SK-N-SH (cell line): ENCODE measurements around the gene PKP4. TPM values are rescaled to one million over a fixed set of nuclear protein-coding genes. Genes with fewer than 3 reads are reported as not detected.
"Not testable (repeated sequence)": the region's sequence is repeated elsewhere in the genome, so short reads cannot be mapped to it uniquely, and the experiment has no call there.

Experiments used
- CTCF ChIA-PET: fragments of 300-600, 350-600 bp; formaldehyde crosslinking; extraction: SDS; loops from one replicate; lab custom pipeline; 2021; lab: Yijun Ruan, JAX
- POLR2A ChIA-PET: fragments of 350-600 bp; sonication (Branson Sonifier 250); formaldehyde crosslinking; extraction: SDS; loops from one replicate; lab custom pipeline; 2020; ENCODE audit warnings: antibody characterized with exemption, inconsistent platforms; lab: Yijun Ruan, JAX
- DNase-seq: peaks from one replicate; pipeline ENCODE4 v3.0.0; 2012
- H2AFZ ChIP-seq: fragments of 200-600 bp; sonication (generic); 2 replicates; pipeline ENCODE4 v1.8.1; 2016; ENCODE audit warnings: antibody characterized with exemption, mild to moderate bottlenecking, low read depth
- H3F3A ChIP-seq: fragments of 200-600 bp; sonication (generic); replicated peaks from 2 replicates; pipeline ENCODE3; 2016; ENCODE audit warnings: antibody characterized with exemption, mild to moderate bottlenecking; ENCODE audit not compliant: insufficient read depth
- H3K27ac ChIP-seq, 2 experiments: fragments of 200-500 bp in 1 of 2; fragments of 200-600 bp in 1 of 2; sonication (Bioruptor generic) in 1 of 2; sonication (generic), shearing (Covaris generic) in 1 of 2; 2 replicates each; pipeline versions ENCODE4 v1.5.1 to v1.6.1; 2014 to 2016; ENCODE audit warnings: low read depth in 2 of 2, inconsistent platforms in 1 of 2, low read length in 1 of 2, mild to moderate bottlenecking in 1 of 2, mixed read lengths in 1 of 2
- H3K27me3 ChIP-seq: fragments of 200-600 bp; sonication (generic), shearing (Covaris generic); 2 replicates; pipeline ENCODE4 v1.6.1; 2016; ENCODE audit warnings: mixed run types; ENCODE audit not compliant: insufficient read depth
- H3K36me3 ChIP-seq, 2 experiments: fragments of 200-500 bp in 1 of 2; fragments of 200-600 bp in 1 of 2; sonication (Bioruptor generic) in 1 of 2; sonication (generic) in 1 of 2; replicated peaks in 1 of 2; 2 replicates each; pipeline versions ENCODE3 to v1.5.1; 2014 to 2016; ENCODE audit warnings: low read length in 1 of 2, mild to moderate bottlenecking in 1 of 2; ENCODE audit not compliant: insufficient read depth in 2 of 2, control insufficient read depth in 1 of 2
- H3K4me1 ChIP-seq, 2 experiments: fragments of 200-500 bp in 1 of 2; fragments of 200-600 bp in 1 of 2; sonication (Bioruptor generic) in 1 of 2; sonication (generic), shearing (Covaris generic) in 1 of 2; 2 replicates each; pipeline versions ENCODE4 v1.5.1 to v1.6.1; 2014 to 2016; ENCODE audit warnings: low read depth in 1 of 2, low read length in 1 of 2, mixed run types in 1 of 2; ENCODE audit not compliant: insufficient read depth in 2 of 2, control insufficient read depth in 1 of 2
- H3K4me2 ChIP-seq: fragments of 200-600 bp; sonication (generic), shearing (Covaris generic); 2 replicates; pipeline ENCODE4 v1.6.1; 2017; ENCODE audit warnings: mixed run types
- H3K4me3 ChIP-seq, 2 experiments: fragments of 200-500 bp in 1 of 2; fragments of 200-600 bp in 1 of 2; sonication (Bioruptor generic) in 1 of 2; sonication (generic), shearing (Covaris generic) in 1 of 2; 2 replicates each; pipeline versions ENCODE4 v1.5.1 to v1.8.1; 2014 to 2016; ENCODE audit warnings: low read depth in 2 of 2, inconsistent platforms in 1 of 2, low read length in 1 of 2, mild to moderate bottlenecking in 1 of 2, mixed read lengths in 1 of 2, moderate library complexity in 1 of 2
- H3K79me2 ChIP-seq: fragments of 200-600 bp; sonication (generic); 2 replicates; pipeline ENCODE4 v1.8.1; 2017; ENCODE audit warnings: mild to moderate bottlenecking; ENCODE audit not compliant: insufficient read depth
- H3K9ac ChIP-seq: fragments of 200-600 bp; sonication (generic); 2 replicates; pipeline ENCODE4 v1.6.1; 2017; ENCODE audit warnings: mixed run types
- H3K9me2 ChIP-seq: fragments of 200-600 bp; sonication (generic); 2 replicates; pipeline ENCODE4 v1.6.1; 2017; ENCODE audit warnings: mixed run types
- H3K9me3 ChIP-seq: fragments of 200-600 bp; sonication (generic); 2 replicates; pipeline ENCODE4 v1.6.1; 2017; ENCODE audit warnings: mixed run types, mild to moderate bottlenecking, moderate library complexity
- H4K20me1 ChIP-seq: fragments of 200-600 bp; sonication (generic); 2 replicates; pipeline ENCODE4 v1.6.1; 2017; ENCODE audit warnings: mild to moderate bottlenecking, mixed run types; ENCODE audit not compliant: insufficient read depth
- CHD2 ChIP-seq: fragments of 150-350 bp; IDR thresholded peaks from 2 replicates; pipeline ENCODE4 v1.6.1; 2018; ENCODE audit warnings: low read length; ENCODE audit not compliant: partially characterized antibody
- ELF1 ChIP-seq: IDR thresholded peaks from 2 replicates; pipeline ENCODE4 v1.4.0; 2012
- EP300 ChIP-seq, 2 experiments: IDR thresholded peaks; 2 replicates each; pipeline versions ENCODE4 v1.4.0 to v1.6.1; 2012; ENCODE audit warnings: borderline replicate concordance in 1 of 2, low read depth in 1 of 2, low read length in 1 of 2
- EZH2phosphoT487 ChIP-seq: fragments of 200-600 bp; sonication (generic); IDR thresholded peaks from 2 replicates; pipeline ENCODE4 v1.6.1; 2017; ENCODE audit warnings: low read depth, mixed run types, mild to moderate bottlenecking, antibody characterized with exemption, moderate library complexity, borderline replicate concordance
- FOSL2 ChIP-seq: IDR thresholded peaks from 2 replicates; pipeline ENCODE4 v1.4.0; 2012; ENCODE audit warnings: low read depth, mild to moderate bottlenecking, moderate library complexity, borderline replicate concordance
- FOXJ3 ChIP-seq: sonication (generic); formaldehyde crosslinking; IDR thresholded peaks from 2 replicates; pipeline ENCODE4 v1.5.1; 2020; ENCODE audit warnings: mild to moderate bottlenecking, missing genetic modification reagents
- JUND ChIP-seq: IDR thresholded peaks from 2 replicates; pipeline ENCODE4 v1.4.0; 2012
- NRF1 ChIP-seq: IDR thresholded peaks from 2 replicates; pipeline ENCODE4 v1.6.1; 2012; ENCODE audit warnings: low read depth, mild to moderate bottlenecking, low read length
- PBX3 ChIP-seq: IDR thresholded peaks from 2 replicates; pipeline ENCODE4; 2012
- RCOR1 ChIP-seq: fragments of 150-350 bp; IDR thresholded peaks from 2 replicates; pipeline ENCODE4 v1.6.1; 2017; ENCODE audit warnings: antibody characterized with exemption, low read length
- REST ChIP-seq: IDR thresholded peaks from 2 replicates; pipeline ENCODE4 v1.6.1; 2012; ENCODE audit warnings: mild to moderate bottlenecking, low read depth, low read length, moderate library complexity
- RFX5 ChIP-seq: IDR thresholded peaks from 2 replicates; pipeline ENCODE4 v1.6.1; 2012; ENCODE audit warnings: mild to moderate bottlenecking, improper control_type of control experiment, low read length
- TCF12 ChIP-seq: IDR thresholded peaks from 2 replicates; pipeline ENCODE4 v1.4.0; 2012
- USF2 ChIP-seq: fragments of 150-350 bp; IDR thresholded peaks from 2 replicates; pipeline ENCODE4 v1.6.1; 2017; ENCODE audit warnings: antibody characterized with exemption, low read length, low read depth, borderline replicate concordance
- ZBTB33 ChIP-seq: IDR thresholded peaks from 2 replicates; pipeline ENCODE4 v1.4.0; 2012; ENCODE audit warnings: low read depth, borderline replicate concordance
- WGBS: methylation state at CpG from one replicate; pipeline ENCODE4 v1.1.6; 2017; ENCODE audit warnings: low lambda C conversion rate; 5-methylcytosine and 5-hydroxymethylcytosine counted together
- polyA plus RNA-seq, 3 experiments: library from polyadenylated mRNA; depleted of rRNA; stranded (reverse); fragments of >200 nt; gene quantifications; 2 replicates each; pipeline ENCODE4 v1.2.3, GENCODE V29; 2012

PKP4 gene
- polyA plus RNA-seq, 1 of the 3 experiments (the other 2 are of a cell fraction): 10.9 TPM

- Histone ChIP-seq H2AFZ (no peak overlapping the region), H3K4me2 (no peak overlapping the region), H3F3A (no peaks in the 10 kb centered on the region), H4K20me1 (no peaks in the 10 kb centered on the region), H3K36me3 (peaks cover 0 to 4% of the 10 kb centered on the region in 2 experiments), H3K4me1 (peaks cover 0 to 3% of the 10 kb centered on the region in 2 experiments; a peak in 1 of 4 replicates), H3K9ac (no peak overlapping the region), H3K9me2 (no peaks in the 10 kb centered on the region), H3K9me3 (no peaks in the 10 kb centered on the region), H3K27me3 (no peaks in the 10 kb centered on the region), H3K4me3 (no peak overlapping the region), H3K79me2 (peaks cover 61% of the 10 kb centered on the region), H3K27ac (no peak overlapping the region)
- WGBS: 96% methylated on average over 4 of the region's 4 CpGs
- ChIA-PET CTCF (interaction anchor here (1.0 to 2.0 kb wide), 3 partner anchors 10 to 287 kb away, joined by 3 to 6 read pairs (median 3); partner anchors contain the start of gene PKP4), POLR2A (no interaction called here)
- TF ChIP-seq FOSL2 (no peak), RCOR1 (no peak), NRF1 (no peak), RFX5 (no peak), EP300 (IDR thresholded peaks at IDR 0.05; ENCODE audit: borderline replicate concordance in 1 of 2, low read depth in 1 of 2, low read length in 1 of 2) (no peak), TCF12 (no peak), ZBTB33 (no peak), REST (no peak), PBX3 (no peak), USF2 (no peak), FOXJ3 (CRISPR knock-in tag) (no peak), JUND (no peak), ELF1 (no peak), EZH2phosphoT487 (no peak), CHD2 (no peak)
- DNase-seq: no peak
Observed at GRCh38 chr2:158467248-158467647, 10.5 kb downstream of the PKP4 start.

GRCh38 chr2:158472829-158473228 is 16.1 kb downstream of the PKP4 start:
- H3K27me3 ChIP-seq, H2AFZ ChIP-seq, H3K4me3 ChIP-seq, H3K36me3 ChIP-seq, H3K9me3 ChIP-seq, H3K4me2 ChIP-seq, H3K9me2 ChIP-seq, DNase-seq, H3K27ac ChIP-seq, POLR2A ChIA-PET, H3K79me2 ChIP-seq, H3K4me1 ChIP-seq, H4K20me1 ChIP-seq, H3K9ac ChIP-seq, H3F3A ChIP-seq: not testable (repeated sequence)
- CTCF ChIA-PET: interaction anchor here (0.6 kb wide), 1 partner anchor 745 kb away, joined by 5 read pairs; no protein-coding TSS in a partner anchor
- 100% methylated on average over 3 of the region's 3 CpGs for WGBS

GRCh38 chr2:158473300-158473699 is 16.5 kb downstream of the PKP4 start:
- H3K36me3 ChIP-seq, H3K79me2 ChIP-seq, H4K20me1 ChIP-seq, H3K9ac ChIP-seq, H3K27ac ChIP-seq, DNase-seq, H3K9me3 ChIP-seq, H3F3A ChIP-seq, H2AFZ ChIP-seq, H3K27me3 ChIP-seq, H3K4me3 ChIP-seq, H3K9me2 ChIP-seq, POLR2A ChIA-PET, H3K4me2 ChIP-seq: not testable (repeated sequence)
- H3K4me1 ChIP-seq: peaks cover 0 to 15% of the 10 kb centered on the region in 2 experiments; a peak in 1 of 4 replicates
- CTCF ChIA-PET: interaction anchor here (0.6 to 1.4 kb wide), 3 partner anchors 8 to 745 kb away, joined by 4 to 5 read pairs (median 5); no protein-coding TSS in a partner anchor
- 99% methylated on average over 3 of the region's 3 CpGs for WGBS
